Ramos (cell line): ENCODE results near the gene MMP23B.
"Not testable (repeated sequence)": the region's sequence is repeated elsewhere in the genome, so short reads cannot be mapped to it uniquely, and the experiment has no call there.

ENCODE experiments used
- in situ Hi-C: fragments of 300-500 bp; cut with MboI; formaldehyde crosslinking; loops from one replicate; pipeline ENCODE4 v1.14.3; 2022; ENCODE audit warnings: low sequenced_read_pairs; ENCODE audit not compliant: unreplicated experiment

The MMP23B gene

GRCh38 chr1:1658583-1659549, 26.9 kb downstream of the MMP23B start, which contains the start of gene CDK11B:
Gene CDK11B (minus strand): TSS chr1:1659004. CDS start chr1:1657485, 1,519 bp downstream.
- in situ Hi-C loops: not testable (repeated sequence)

- in situ Hi-C loops: not testable (repeated sequence)
Observed at GRCh38 chr1:1662392-1662791, 30.4 kb downstream of the MMP23B start.

- in situ Hi-C loops: not testable (repeated sequence)
Observed at GRCh38 chr1:1662830-1663560, 31.0 kb downstream of the MMP23B start.

DNA sequence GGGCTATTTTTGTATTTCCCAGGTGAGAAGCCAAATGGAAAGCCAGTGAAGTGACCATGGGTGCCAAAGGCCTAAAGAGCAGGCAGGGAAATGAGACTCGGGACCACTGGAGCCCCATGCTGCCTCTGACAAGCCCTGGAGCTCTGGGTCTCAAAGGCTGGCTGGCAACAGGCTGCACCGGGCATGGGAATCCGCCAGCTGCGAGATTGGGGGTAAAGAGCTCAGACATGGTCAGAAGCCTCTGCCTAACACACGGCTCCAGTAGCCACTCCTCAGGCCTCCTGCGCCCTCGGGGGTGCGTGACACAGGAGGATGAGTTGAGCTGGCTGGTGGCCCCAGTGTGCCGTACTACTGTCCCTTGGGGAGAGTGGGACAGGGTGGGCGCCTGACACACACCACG, 32.3 kb downstream of the MMP23B start:
- in situ Hi-C loops: not testable (repeated sequence)

- in situ Hi-C loops: no loop called here
Observed at GRCh38 chr1:1664941-1665814, 33.2 kb downstream of the MMP23B start.

DNA sequence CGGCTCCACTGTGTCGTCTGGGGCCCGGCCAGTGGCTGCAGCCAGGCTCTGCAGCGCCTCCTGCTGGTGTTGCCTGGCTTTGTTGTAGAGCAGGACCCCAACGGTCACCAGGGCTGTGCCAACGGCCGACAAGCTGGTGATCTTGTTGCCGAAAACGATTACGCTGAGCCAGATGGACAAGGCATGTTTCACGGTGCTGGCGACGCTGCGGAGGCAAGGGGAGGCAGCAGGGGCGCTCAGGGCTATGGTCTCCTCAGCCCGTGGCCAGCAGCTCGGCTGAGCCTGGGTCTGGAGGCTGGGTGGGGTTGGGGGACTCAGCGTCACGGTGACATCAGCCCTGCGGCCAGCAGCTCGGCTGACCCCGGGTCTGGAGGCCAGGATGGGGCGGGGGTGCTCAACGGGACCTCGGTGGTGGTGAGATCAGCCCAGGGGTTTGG, 33.9 kb downstream of the MMP23B start:
- in situ Hi-C loops: no loop called here

DNA sequence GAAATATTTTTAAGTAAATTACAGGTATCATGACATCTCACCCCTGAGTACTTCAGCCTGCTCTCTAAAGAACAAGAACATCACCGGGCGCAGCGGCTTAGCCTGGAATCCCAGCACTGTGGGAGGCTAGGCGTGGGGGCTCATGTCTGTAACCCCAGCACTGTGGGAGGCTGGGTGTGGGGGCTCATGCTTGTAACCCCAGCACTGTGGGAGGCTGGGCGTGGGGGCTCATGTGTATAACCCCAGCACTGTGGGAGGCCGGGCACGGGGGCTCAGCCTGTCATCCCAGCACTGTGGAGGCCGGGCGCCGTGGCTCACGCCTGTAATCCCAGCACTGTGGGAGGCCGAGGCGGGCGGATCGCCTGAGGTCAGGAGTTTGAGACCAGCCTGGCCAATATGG, 34.6 kb downstream of the MMP23B start:
- in situ Hi-C loops: no loop called here

DNA sequence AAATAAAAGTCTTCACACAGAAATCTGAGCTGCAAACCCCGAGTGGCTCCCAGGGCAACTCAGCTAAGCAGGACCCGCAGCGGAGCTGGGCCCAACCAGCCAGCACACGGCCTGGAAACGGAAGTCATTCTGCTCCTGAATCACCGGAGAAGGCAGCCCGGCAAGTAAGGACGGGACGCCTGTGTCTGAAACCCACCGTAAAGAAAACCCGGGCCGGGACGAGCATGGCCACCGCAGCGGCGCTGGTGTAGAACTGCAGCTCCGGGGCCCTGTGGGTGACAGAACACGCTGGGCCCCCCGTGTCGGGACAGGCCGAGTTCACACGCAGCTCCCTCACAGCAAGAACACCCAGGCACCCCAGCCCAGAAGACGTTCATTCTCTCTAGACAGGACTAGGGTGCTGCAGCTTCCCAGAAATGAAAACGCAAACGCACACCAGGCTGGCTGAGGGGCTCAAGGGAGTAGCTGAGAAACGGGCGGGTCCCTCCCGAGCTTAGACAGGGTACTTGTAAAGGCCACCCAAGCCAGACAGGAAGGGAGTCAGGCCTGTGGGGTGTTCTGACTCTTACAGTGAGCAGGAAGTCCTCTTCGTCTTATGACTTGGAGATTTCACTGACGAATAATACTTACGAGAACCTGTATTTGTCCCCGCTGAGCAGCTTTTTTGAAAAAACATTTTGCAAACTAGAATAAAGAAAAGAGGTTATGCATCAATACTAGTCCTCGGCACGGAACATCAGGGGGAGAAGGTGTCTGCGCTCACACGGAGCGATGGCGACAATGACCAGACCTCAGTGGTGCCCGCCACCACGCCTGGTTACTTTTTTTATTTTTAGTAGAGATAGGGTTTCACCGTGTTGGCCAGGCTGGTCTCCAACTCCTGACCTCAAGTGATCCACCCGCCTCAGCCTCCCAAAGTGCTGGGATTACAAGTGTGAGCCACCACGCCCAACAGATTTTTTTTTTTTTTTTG, 37.8 kb downstream of the MMP23B start:
- in situ Hi-C loops: no loop called here

DNA sequence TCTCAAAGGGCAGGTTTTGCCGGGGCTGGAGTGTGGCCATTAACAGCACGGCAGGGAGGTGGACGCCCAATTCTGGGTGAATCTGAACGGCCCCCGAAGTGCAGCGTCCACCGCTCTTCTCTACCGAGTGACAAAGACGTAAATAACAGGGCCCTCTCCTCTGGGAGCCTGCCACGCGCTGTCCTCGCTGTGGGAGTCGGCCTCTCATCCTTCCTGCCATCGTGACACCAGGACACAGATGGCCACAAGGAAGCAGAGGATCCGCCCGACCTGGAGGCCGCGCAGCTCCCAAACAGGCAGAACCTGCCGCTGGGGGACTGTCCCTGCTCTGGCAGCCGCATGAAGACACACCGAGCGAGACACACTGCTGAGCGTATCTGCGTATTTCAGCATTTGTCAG, 38.9 kb downstream of the MMP23B start:
- in situ Hi-C loops: no loop called here

DNA sequence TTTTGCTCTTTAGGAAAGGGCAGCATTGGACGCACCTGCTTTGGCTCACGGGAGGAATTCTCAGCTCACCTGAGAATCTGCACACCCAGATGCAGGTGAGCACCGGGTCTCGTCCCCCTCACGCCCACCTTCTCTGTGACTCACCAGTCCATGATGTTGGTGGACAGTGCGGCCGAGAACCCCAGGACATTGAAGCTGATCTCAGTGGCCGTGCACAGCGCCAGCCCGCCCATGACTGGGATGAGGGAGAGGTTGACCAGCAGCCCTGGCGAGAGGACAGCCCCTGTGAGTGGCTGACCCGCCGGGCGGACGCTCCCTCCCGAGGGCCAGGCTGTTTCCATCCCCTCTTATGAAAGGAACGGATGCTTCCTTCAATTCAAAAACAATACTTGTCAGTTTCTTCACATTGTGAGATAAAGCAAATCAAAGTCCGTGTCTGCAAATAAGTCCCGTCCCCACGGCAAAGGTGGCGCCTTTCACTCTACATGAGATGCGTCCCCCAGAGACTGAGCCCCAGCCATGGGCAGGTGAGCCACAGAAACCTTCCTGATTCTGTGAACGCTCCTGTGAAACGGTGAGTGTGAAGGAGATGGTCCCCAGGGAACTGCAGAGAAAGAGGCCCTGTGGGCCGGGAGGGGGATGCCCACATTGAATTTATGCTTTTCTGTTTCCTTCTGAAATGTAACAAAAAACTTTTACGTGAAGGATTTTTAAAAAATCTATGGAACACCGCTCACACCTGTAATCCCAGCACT, 39.6 kb downstream of the MMP23B start:
- in situ Hi-C loops: no loop called here

DNA sequence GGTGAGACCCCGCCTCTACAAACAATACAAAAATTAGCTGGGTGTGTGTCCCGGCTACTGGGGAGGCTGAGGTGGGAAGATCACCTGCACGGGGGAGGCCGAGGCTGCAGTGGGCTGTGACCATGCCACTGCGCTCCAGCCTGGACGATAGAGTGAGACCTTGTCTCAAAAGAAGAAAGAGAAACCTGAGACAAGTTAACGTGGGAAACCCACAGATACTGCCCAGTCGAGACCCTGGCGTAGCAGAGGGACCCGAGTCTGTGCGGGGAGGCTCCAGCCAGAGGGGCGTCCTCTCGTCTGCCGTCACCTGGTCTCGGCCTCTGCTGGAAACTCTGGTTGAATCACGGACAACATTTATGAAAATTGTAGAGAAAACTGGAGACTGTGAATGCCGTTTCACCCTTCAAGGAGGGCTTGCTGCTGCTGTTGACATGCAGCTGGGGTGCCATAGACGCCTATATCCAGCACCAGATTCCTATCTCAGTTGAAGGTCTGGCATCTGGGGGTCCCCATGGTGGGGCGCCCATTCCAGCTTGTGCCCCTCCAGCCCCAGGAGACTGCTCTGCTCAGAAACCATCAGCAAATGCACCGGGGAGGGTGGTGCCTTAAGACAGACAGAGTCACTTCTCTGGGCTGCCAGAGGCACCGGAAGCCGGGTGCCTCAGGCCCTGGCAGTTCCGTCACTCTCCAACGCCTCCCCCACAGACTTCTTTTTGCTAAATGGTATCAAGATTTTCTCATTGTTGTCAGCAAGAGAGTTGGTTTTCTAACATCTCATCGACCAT, 40.4 kb downstream of the MMP23B start:
- in situ Hi-C loops: no loop called here

DNA sequence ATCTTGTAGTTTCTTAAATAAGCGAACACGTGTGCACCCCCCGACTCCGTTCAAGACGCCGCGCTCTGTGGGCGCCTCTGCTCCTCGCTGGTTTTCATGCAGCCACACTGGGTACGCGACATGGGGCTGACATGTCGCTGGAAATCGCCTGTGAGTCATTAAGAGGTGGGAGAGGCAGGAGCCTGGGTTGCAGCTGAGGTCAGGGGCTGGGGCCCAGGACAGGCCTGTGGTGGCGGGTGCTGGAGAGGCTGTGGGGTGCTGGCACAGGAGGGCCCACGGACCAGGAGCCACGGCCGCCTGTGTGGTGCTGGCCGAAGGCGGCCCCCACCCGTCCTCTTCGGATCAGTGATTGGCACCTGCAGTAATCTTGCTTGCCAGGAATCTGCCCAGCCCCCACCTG, 42.8 kb downstream of the MMP23B start:
- in situ Hi-C loops: not testable (repeated sequence)

DNA sequence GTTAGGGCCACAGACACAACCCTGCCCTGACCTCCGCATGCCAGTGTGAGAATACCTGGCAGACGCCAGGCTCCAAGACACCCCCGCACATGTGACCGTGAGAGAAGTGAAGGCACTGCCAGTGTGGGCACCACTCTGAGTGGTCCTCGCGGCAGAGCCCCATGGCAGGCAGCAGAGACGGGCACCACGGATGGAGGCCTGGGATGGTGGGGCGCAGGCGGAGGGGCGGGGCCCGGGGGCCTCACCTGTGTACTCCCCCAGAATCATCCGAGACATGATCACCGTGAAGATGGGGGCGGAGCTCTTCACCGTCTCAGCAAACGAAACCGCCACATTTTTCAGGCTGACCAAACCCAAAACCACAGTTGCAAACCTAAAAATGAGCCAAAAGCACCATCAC, 43.2 kb downstream of the MMP23B start:
- in situ Hi-C loops: not testable (repeated sequence)

DNA sequence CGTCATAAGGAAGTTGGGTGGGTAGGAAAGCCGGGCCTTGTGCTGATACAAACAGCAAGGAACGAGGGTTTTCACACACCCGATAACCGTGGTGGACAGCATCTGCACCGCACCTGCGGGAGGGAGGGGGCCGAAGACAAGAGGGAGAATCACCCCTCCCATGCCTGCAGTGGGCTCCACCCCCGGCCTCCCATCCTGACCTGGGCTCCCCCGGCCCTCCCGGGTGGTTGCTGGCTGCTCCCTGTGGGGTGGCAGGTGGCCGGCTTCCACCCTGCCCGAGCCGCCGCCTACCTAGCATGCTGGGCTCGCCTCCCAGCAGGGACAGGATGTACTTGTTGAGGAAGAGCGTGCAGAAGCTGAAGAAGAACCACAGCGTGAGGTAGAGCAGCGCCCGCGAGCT, 44.1 kb downstream of the MMP23B start:
- in situ Hi-C loops: not testable (repeated sequence)

DNA sequence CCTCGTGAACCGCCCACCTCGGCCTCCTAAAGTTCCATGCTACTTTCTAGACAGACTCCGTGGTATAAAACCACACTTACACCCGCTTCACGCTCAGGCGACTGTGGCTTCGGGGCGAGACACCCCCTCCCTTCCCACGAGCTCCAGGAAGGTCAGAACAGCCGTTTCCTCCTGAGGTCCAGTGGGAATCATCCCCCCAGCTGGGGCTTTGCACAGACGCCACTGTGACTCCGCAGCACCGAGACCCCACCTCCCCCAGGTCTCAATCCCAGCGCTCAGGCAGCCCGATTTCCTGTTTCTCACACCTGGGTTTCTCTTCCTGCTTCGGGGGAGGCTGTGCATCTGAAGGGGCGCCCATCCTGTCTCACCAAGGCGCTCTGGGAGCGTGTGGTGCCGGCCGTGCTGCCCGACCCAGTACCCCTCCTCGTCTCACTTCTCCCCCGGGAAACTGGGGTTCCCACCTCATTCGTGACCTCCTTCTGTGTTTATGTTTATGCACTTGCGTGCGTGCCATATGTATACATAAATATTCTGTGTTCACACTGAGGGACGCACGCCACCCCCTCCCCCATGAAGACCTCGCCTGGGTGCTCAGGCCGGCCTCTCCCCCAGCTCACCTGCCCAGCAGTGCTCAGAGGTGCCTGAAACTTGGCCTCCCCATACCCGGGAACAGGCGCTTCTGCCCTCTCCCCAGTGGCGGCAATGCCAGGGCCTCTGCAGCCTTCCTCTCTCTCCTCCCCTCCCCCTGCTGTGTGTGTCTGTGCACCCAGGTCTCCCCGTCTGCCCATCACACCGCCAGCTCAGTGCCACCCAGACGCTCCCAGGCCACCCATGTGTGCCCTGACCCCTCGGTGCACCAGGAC, 46.0 kb downstream of the MMP23B start:
- in situ Hi-C loops: no loop called here

- in situ Hi-C loops: no loop called here
Observed at GRCh38 chr1:1678581-1679380, 46.8 kb downstream of the MMP23B start.
